GM12891 (cell line): Measurements from ENCODE around the gene LRRC39.

Experiments used
- POLR2A ChIP-seq: IDR thresholded peaks from 2 replicates; pipeline ENCODE4 v1.6.1; 2011; ENCODE audit warnings: low read depth, low read length, control low read depth
- POLR2AphosphoS5 ChIP-seq: IDR thresholded peaks from 2 replicates; pipeline ENCODE4 v1.6.1; 2011; ENCODE audit warnings: low read depth, low read length, control low read depth
- POU2F2 ChIP-seq: IDR thresholded peaks from 2 replicates; pipeline ENCODE4 v1.6.1; 2011; ENCODE audit warnings: low read depth, mild to moderate bottlenecking, control low read depth, low read length, moderate library complexity
- SPI1 ChIP-seq: IDR thresholded peaks from 2 replicates; pipeline ENCODE4 v1.6.1; 2011; ENCODE audit warnings: low read depth, low read length, control low read depth

DNA sequence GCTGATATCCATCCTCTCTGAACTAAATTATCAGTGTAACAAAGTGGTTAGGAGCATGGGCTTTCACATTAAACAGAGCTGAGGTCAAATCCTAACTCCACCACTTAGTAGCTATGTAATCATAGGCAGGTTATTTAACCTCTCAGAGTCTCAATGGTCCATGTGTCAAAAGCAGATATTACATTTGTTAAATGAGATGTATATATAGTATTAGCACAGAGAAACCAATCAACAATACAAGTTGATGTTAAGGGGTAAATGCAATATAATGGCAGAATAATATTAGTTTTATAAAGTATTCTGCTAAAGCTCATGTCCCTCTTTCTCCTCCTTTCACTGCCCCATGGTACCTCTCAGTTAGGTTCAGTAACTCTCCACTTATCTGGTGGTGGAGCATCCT, 44.4 kb upstream of the LRRC39 start:
- TF ChIP-seq POU2F2 = no peak
- no peak for TF ChIP-seq POLR2A
- no peak for TF ChIP-seq POLR2AphosphoS5
- no peak for TF ChIP-seq SPI1
